PC-9 (cell line): ENCODE measurements around the gene RPS14. TPM values are rescaled to one million over a fixed set of nuclear protein-coding genes. Genes with fewer than 3 reads are reported as not detected.

Source experiments
- BruUV-seq: library from RNA; stranded (reverse); fragments of 400-500 nt; replicated peaks from 2 replicates; lab custom pipeline; 2021; lab: Mats Ljungman, UMichigan
- CTCF ChIA-PET: fragments of 300-600 bp; sonication (Branson Sonifier 250); formaldehyde crosslinking; loops from one replicate; lab custom pipeline; 2022; ENCODE audit warnings: antibody characterized with exemption; lab: Charles Lee
- POLR2A ChIA-PET: fragments of 300-600 bp; sonication (Branson Sonifier 250); formaldehyde crosslinking; loops from one replicate; lab custom pipeline; 2022; ENCODE audit warnings: antibody characterized with exemption; ENCODE audit not compliant: unreplicated experiment; lab: Charles Lee
- DNase-seq, 2 experiments: peaks; one replicate each; pipeline versions ENCODE4 v3.0.0 to v3.0.0-alpha.2; 2015 to 2022; ENCODE audit warnings: mixed read lengths in 1 of 2
- H2AFZ ChIP-seq: fragments of 200-600 bp; sonication (generic); 2 replicates; pipeline ENCODE4 v1.8.1; 2017; ENCODE audit warnings: antibody characterized with exemption
- H3F3A ChIP-seq: fragments of 200-600 bp; sonication (generic); 2 replicates; pipeline ENCODE4 v1.8.1; 2017; ENCODE audit warnings: antibody characterized with exemption, mild to moderate bottlenecking, low read depth; ENCODE audit not compliant: insufficient read depth
- H3K27ac ChIP-seq: fragments of 200-600 bp; sonication (generic); 2 replicates; pipeline ENCODE4 v1.6.1; 2016; ENCODE audit warnings: mixed run types
- H3K27me3 ChIP-seq: fragments of 200-600 bp; sonication (generic); 2 replicates; pipeline ENCODE4 v1.6.1; 2016; ENCODE audit warnings: low read depth, mixed run types; ENCODE audit not compliant: insufficient read depth
- H3K36me3 ChIP-seq: fragments of 200-600 bp; sonication (generic); 2 replicates; pipeline ENCODE4 v1.6.1; 2016; ENCODE audit warnings: low read depth, mixed run types
- H3K4me1 ChIP-seq: fragments of 200-600 bp; sonication (generic); replicated peaks from 2 replicates; pipeline ENCODE4 v1.6.1; 2016; ENCODE audit warnings: mixed run types; ENCODE audit not compliant: insufficient read depth
- H3K4me2 ChIP-seq: fragments of 200-600 bp; sonication (generic); 2 replicates; pipeline ENCODE4 v1.6.1; 2017; ENCODE audit warnings: mixed run types
- H3K4me3 ChIP-seq: fragments of 200-600 bp; sonication (generic); 2 replicates; pipeline ENCODE4 v1.6.1; 2016; ENCODE audit warnings: mixed run types
- H3K79me2 ChIP-seq: fragments of 200-600 bp; sonication (generic); 2 replicates; pipeline ENCODE4 v1.6.1; 2017; ENCODE audit warnings: low read depth, mixed run types
- H3K9me2 ChIP-seq: fragments of 200-600 bp; sonication (generic); 2 replicates; pipeline ENCODE4 v1.8.1; 2017; ENCODE audit warnings: mild to moderate bottlenecking; ENCODE audit not compliant: insufficient read depth
- H3K9me3 ChIP-seq: fragments of 200-600 bp; sonication (generic); 2 replicates; pipeline ENCODE4 v1.8.1; 2016; ENCODE audit warnings: low read depth; ENCODE audit not compliant: insufficient read depth
- H4K20me1 ChIP-seq: fragments of 200-600 bp; sonication (generic); 2 replicates; pipeline ENCODE4 v1.8.1; 2017; ENCODE audit not compliant: insufficient read depth
- EZH2 ChIP-seq: fragments of 200-600 bp; sonication (generic); IDR thresholded peaks from 2 replicates; pipeline ENCODE4 v1.8.0; 2017; ENCODE audit warnings: antibody characterized with exemption, low read depth
- intact Hi-C: fragments of 100-400 bp; cut with micrococcal nuclease; formaldehyde crosslinking; loops from one replicate; pipeline ENCODE4 v1.10.0; 2022; ENCODE audit not compliant: unreplicated experiment
- total RNA-seq: library from RNA; stranded (reverse); gene quantifications from 2 replicates; pipeline ENCODE4 v1.2.3, GENCODE V29; 2021
- TF ChIP-seq, protein P1 (sequence below): fragments of 200-600 bp; sonication (generic); conservative IDR thresholded peaks from 2 replicates; pipeline ENCODE4 v1.6.1; 2017; ENCODE audit warnings: mixed run types, antibody characterized with exemption, mild to moderate bottlenecking, moderate library complexity

Gene RPS14
- total RNA-seq, 1 experiment from 2014 or later: 2,907 TPM

DNA sequence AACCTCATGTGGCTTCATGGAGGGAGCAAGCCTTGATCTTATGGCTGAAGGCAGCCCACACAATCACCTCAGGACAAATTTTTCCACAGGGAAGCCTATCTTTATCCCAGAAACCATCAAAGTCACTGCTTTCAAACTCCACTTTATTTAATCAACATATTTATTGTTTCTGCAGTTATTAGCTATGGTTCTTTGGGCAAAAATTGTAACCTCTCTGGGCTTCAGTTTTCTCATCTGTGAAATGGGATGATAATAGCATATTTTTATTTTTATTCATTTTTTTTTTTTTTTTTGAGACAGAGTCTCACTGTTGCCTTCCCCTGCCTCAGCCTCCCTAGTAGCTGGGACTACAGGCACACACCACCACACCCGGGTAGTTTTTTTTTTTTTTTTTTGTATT, 2.1 kb upstream of the RPS14 start:
- Histone ChIP-seq H2AFZ (no peak overlapping the region), H3K4me3 (no peak overlapping the region), H3K27me3 (no peaks in the 10 kb centered on the region), H3F3A (peaks cover 29% of the 10 kb centered on the region), H3K9me3 (no peaks in the 10 kb centered on the region), H3K4me1 (peaks cover 12% of the 10 kb centered on the region), H4K20me1 (peaks cover 21% of the 10 kb centered on the region), H3K9me2 (no peaks in the 10 kb centered on the region), H3K27ac (no peak overlapping the region), H3K36me3 (peaks cover 24% of the 10 kb centered on the region), H3K4me2 (no peak overlapping the region), H3K79me2 (peaks cover 30% of the 10 kb centered on the region)
- intact Hi-C loops: loop anchor here (5.0 to 10.0 kb wide), 2 partner anchors 353 to 396 kb away; partner anchors contain the start of gene IRGM
- ChIA-PET CTCF (interaction anchor here (0.7 kb wide), 1 partner anchor 57 kb away, joined by 4 read pairs; no protein-coding TSS in a partner anchor), POLR2A (no interaction called here)
- DNase-seq: no peak
- BruUV-seq: no TSS peak
- TF ChIP-seq EZH2: no peak
- TF ChIP-seq, protein P1, sequence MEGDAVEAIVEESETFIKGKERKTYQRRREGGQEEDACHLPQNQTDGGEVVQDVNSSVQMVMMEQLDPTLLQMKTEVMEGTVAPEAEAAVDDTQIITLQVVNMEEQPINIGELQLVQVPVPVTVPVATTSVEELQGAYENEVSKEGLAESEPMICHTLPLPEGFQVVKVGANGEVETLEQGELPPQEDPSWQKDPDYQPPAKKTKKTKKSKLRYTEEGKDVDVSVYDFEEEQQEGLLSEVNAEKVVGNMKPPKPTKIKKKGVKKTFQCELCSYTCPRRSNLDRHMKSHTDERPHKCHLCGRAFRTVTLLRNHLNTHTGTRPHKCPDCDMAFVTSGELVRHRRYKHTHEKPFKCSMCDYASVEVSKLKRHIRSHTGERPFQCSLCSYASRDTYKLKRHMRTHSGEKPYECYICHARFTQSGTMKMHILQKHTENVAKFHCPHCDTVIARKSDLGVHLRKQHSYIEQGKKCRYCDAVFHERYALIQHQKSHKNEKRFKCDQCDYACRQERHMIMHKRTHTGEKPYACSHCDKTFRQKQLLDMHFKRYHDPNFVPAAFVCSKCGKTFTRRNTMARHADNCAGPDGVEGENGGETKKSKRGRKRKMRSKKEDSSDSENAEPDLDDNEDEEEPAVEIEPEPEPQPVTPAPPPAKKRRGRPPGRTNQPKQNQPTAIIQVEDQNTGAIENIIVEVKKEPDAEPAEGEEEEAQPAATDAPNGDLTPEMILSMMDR: no peak

DNA sequence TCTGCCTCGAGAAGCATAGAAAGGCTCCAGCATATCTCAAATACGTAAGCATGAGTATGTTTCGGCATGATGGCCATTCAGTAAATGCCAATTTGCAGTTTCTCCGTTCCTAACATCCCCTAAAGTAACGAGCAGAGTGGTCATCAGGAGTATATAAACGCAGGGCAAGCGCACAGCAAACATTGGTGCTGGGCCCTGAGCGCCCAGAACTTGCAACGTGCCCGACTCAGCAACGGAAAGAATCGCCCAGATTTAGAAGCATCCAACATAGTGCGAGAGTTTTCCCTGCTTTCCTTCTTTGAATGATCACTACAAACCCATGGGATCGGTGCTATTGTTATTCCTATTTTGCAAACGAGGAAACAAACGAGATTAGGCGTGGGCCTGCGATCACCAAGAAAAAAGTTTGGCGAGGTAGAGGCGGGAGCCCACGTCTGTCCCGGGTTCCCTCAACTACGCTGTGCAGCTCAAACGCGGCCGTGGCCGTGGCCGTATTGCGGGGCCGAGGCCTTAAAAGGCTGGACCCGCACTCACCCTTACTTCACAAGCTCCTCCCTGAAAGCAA, 505 bp downstream of the RPS14 start:
- peak overlapping the region; percentile 93 for H3K4me3 ChIP-seq
- intact Hi-C loops: loop anchor here (2.0 kb wide), 1 partner anchor 252 kb away; the partner anchor contains the start of gene RBM22
- POLR2A ChIA-PET: interaction anchor here (0.6 to 0.7 kb wide), 3 partner anchors 24 to 253 kb away, joined by 3 to 4 read pairs (median 4); no protein-coding TSS in a partner anchor
- DNase-seq: no peak
- TSS peak; percentile 67 for BruUV-seq
- H3K9me2 ChIP-seq: no peaks in the 10 kb centered on the region
- no peaks in the 10 kb centered on the region for H3K27me3 ChIP-seq
- peak overlapping the region; percentile 86 for H3K27ac ChIP-seq
- H3K79me2 ChIP-seq: peaks cover 37% of the 10 kb centered on the region
- H3K9me3 ChIP-seq: no peaks in the 10 kb centered on the region
- peaks cover 12% of the 10 kb centered on the region for H3K4me1 ChIP-seq
- peaks cover 47% of the 10 kb centered on the region for H3K36me3 ChIP-seq
- peaks cover 54% of the 10 kb centered on the region for H3F3A ChIP-seq
- CTCF ChIA-PET: interaction anchor here (1.2 to 1.5 kb wide), 2 partner anchors 13 to 48 kb away, joined by 3 read pairs; no protein-coding TSS in a partner anchor
- TF ChIP-seq, protein P1: no peak
- no peak for TF ChIP-seq EZH2
- peaks cover 47% of the 10 kb centered on the region for H4K20me1 ChIP-seq
- peak overlapping the region; percentile 74; the same call in 1 of the 2 replicates for H2AFZ ChIP-seq
- H3K4me2 ChIP-seq: peak overlapping the region; percentile 95

DNA sequence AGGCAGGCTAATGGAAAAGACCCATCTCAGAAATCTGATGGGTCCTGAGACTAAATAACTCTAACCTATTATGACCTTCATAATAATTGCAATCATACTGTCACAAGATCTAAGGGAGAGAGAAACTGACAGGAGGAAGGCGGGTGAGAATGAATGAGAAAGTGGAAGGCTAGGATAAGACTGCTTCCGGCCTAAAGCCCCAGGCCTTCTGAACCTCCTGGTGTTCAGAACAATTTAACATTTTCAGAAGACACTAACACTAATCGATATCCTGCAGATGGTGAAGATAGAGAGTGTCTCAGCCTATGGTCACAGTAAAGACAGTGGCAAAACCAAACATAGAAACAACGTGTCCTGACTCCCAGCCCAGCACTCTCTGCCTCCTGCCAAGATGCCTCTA, 1.2 kb downstream of the RPS14 start:
- TF ChIP-seq EZH2: no peak
- TF ChIP-seq, protein P1: no peak
- intact Hi-C loops: loop anchor here (2.0 kb wide), 1 partner anchor 252 kb away; the partner anchor contains the start of gene RBM22
- H3K27me3 ChIP-seq: no peaks in the 10 kb centered on the region
- H3K4me2 ChIP-seq: peak overlapping the region; percentile 95
- no peaks in the 10 kb centered on the region for H3K9me2 ChIP-seq
- POLR2A ChIA-PET: interaction anchor here (0.7 kb wide), 1 partner anchor 426 kb away, joined by 9 read pairs; no protein-coding TSS in a partner anchor
- DNase-seq: no peak
- H3K36me3 ChIP-seq: peaks cover 54% of the 10 kb centered on the region
- H4K20me1 ChIP-seq: peaks cover 54% of the 10 kb centered on the region
- CTCF ChIA-PET: no interaction called here
- peaks cover 37% of the 10 kb centered on the region for H3K79me2 ChIP-seq
- H3K4me1 ChIP-seq: peaks cover 12% of the 10 kb centered on the region
- no peak overlapping the region for H2AFZ ChIP-seq
- no peaks in the 10 kb centered on the region for H3K9me3 ChIP-seq
- H3K4me3 ChIP-seq: peak overlapping the region; percentile 93
- peak overlapping the region; percentile 86 for H3K27ac ChIP-seq
- BruUV-seq: no TSS peak
- peaks cover 61% of the 10 kb centered on the region for H3F3A ChIP-seq
